GM18505 (cell line): ENCODE data around the gene SEL1L.
A peak's percentile ranks its signal among the peaks of the same experiment; 100 is the strongest.

Experiments used
- ATAC-seq: cut with Tn5 transposase; IDR thresholded peaks from one replicate; pipeline ENCODE4 v1.9.1; 2021; ENCODE audit not compliant: unreplicated experiment
- POLR2A ChIP-seq: IDR thresholded peaks from 4 replicates; pipeline ENCODE4 v1.6.1; 2011; ENCODE audit warnings: borderline replicate concordance; ENCODE audit not compliant: insufficient read depth, insufficient read length; ENCODE audit errors: extremely low read depth

SEL1L gene

GRCh38 chr14:81537193-81537592 lies 3.5 kb upstream of the SEL1L start:
- no peak for TF ChIP-seq POLR2A
- no peak for ATAC-seq

GRCh38 chr14:81536241-81536771 lies 2.7 kb upstream of the SEL1L start:
- ATAC-seq, result no peak
- no peak for TF ChIP-seq POLR2A

GRCh38 chr14:81535396-81536164 lies 1.9 kb upstream of the SEL1L start:
- TF ChIP-seq POLR2A, result no peak
- ATAC-seq, result peak; percentile 14

- TF ChIP-seq POLR2A, result no peak
- no peak for ATAC-seq
These were observed 939 bp upstream of the SEL1L start for GRCh38 chr14:81534510-81535074.

GRCh38 chr14:81533212-81533535 lies 479 bp downstream of the SEL1L start:
- TF ChIP-seq POLR2A, result no peak
- ATAC-seq, result no peak

GRCh38 chr14:81529391-81529790 lies 4.3 kb downstream of the SEL1L start:
- no peak for ATAC-seq

GRCh38 chr14:81525129-81525528 lies 8.5 kb downstream of the SEL1L start:
- no peak for TF ChIP-seq POLR2A
- ATAC-seq, result no peak

More at GRCh38 chr14:81529391-81529790, 4.3 kb downstream of the SEL1L start:
- TF ChIP-seq POLR2A, result no peak

- ATAC-seq, result no peak
These were observed 10.0 kb downstream of the SEL1L start for GRCh38 chr14:81523616-81524015.

GRCh38 chr14:81523016-81523415 lies 10.6 kb downstream of the SEL1L start:
- no peak for ATAC-seq
- no peak for TF ChIP-seq POLR2A

More at GRCh38 chr14:81523616-81524015, 10.0 kb downstream of the SEL1L start:
- TF ChIP-seq POLR2A, result no peak

GRCh38 chr14:81521356-81521755 lies 12.3 kb downstream of the SEL1L start:
- no peak for TF ChIP-seq POLR2A
- no peak for ATAC-seq

GRCh38 chr14:81519200-81520011 lies 14.2 kb downstream of the SEL1L start:
- no peak for TF ChIP-seq POLR2A
- ATAC-seq, result peak; percentile 85

GRCh38 chr14:81517798-81518398 lies 15.8 kb downstream of the SEL1L start:
- no peak for ATAC-seq
- TF ChIP-seq POLR2A, result no peak
